GM12878 (cell line): ENCODE measurements around the gene CSMD2. TPM values are rescaled to one million over a fixed set of nuclear protein-coding genes. Genes with fewer than 3 reads are reported as not detected.

ENCODE experiments used
- ATAC-seq: fragments of 200-7000 bp; cut with Tn5 transposase; 3 replicates; pipeline ENCODE4 v1.9.1; 2020; ENCODE audit warnings: mild to moderate bottlenecking, moderate library complexity
- BruUV-seq: library from RNA; stranded (reverse); fragments of 400-500 nt; replicated peaks from 2 replicates; lab custom pipeline; 2021; lab: Mats Ljungman, UMichigan
- CTCF ChIA-PET: fragments of 300-600 bp; sonication (Branson Sonifier 250); formaldehyde crosslinking; extraction: SDS; loops from one replicate; lab custom pipeline; 2021; ENCODE audit warnings: inconsistent platforms; lab: Yijun Ruan, JAX
- POLR2A ChIA-PET: fragments of 350-600 bp; formaldehyde crosslinking; extraction: SDS; loops from one replicate; lab custom pipeline; 2021; ENCODE audit warnings: inconsistent platforms; lab: Charles Lee
- RAD21 ChIA-PET: fragments of 300-600 bp; sonication (Branson Sonifier 250); formaldehyde crosslinking; loops from one replicate; lab custom pipeline; 2023; ENCODE audit warnings: antibody characterized with exemption; ENCODE audit not compliant: unreplicated experiment; lab: Charles Lee
- SMC1A ChIA-PET: fragments of 300-600 bp; sonication (Branson Sonifier 250); formaldehyde crosslinking; loops from one replicate; lab custom pipeline; 2023; ENCODE audit not compliant: unreplicated experiment, uncharacterized antibody; lab: Charles Lee
- DNase-seq: peaks from one replicate; pipeline ENCODE4 v3.0.0-alpha.2; 2011; ENCODE audit warnings: low read depth, low spot score
- FAIRE-seq: peaks from 3 replicates; lab custom pipeline; 2011; peaks lifted over from hg19 to GRCh38; lab: Jason Lieb, UNC
- H2AFZ ChIP-seq: 2 replicates; pipeline ENCODE4 v1.6.0; 2011; ENCODE audit warnings: low read depth, low read length, control low read depth; ENCODE audit not compliant: control insufficient read depth
- H3K27ac ChIP-seq: 2 replicates; pipeline ENCODE4 v1.5.1; 2011; ENCODE audit warnings: control low read depth; ENCODE audit not compliant: control insufficient read depth, insufficient read depth
- H3K27me3 ChIP-seq, 2 experiments: replicated peaks in 1 of 2; 2 replicates each; pipeline versions ENCODE4 v1.6.0 to v1.6.1; 2011; ENCODE audit warnings: low read length in 1 of 2; ENCODE audit not compliant: control insufficient read depth in 2 of 2, insufficient read depth in 2 of 2
- H3K36me3 ChIP-seq, 2 experiments: 2 replicates each; pipeline ENCODE4 v1.5.1; 2011; ENCODE audit warnings: low read length in 1 of 2; ENCODE audit not compliant: control insufficient read depth in 2 of 2, insufficient read depth in 2 of 2
- H3K4me1 ChIP-seq: 2 replicates; pipeline ENCODE4 v1.6.1; 2011; ENCODE audit warnings: mild to moderate bottlenecking, low read length, moderate library complexity, mixed read lengths; ENCODE audit not compliant: control insufficient read depth, insufficient read depth
- H3K4me2 ChIP-seq: 2 replicates; pipeline ENCODE4 v1.6.0; 2011; ENCODE audit warnings: control low read depth; ENCODE audit not compliant: control insufficient read depth, insufficient read depth
- H3K4me3 ChIP-seq: fragments of 200-600 bp; sonication (generic); 2 replicates; pipeline ENCODE4 v1.5.1; 2016
- H3K79me2 ChIP-seq: 2 replicates; pipeline ENCODE4 v1.6.0; 2011; ENCODE audit warnings: low read length; ENCODE audit not compliant: control insufficient read depth, insufficient read depth
- H3K9ac ChIP-seq: 2 replicates; pipeline ENCODE4 v1.8.0; 2011; ENCODE audit warnings: low read length, control low read depth, mixed read lengths; ENCODE audit not compliant: control insufficient read depth, insufficient read depth
- H3K9me3 ChIP-seq: replicated peaks from 3 replicates; pipeline ENCODE4 v1.5.1; 2011; ENCODE audit warnings: mild to moderate bottlenecking, low read length; ENCODE audit not compliant: control insufficient read depth, insufficient read depth
- H4K20me1 ChIP-seq: 2 replicates; pipeline ENCODE4 v1.6.0; 2011; ENCODE audit not compliant: control insufficient read depth, insufficient read depth
- CBX5 ChIP-seq: sonication (generic); IDR thresholded peaks from 2 replicates; pipeline ENCODE4 v1.6.1; 2016; ENCODE audit warnings: low read depth, moderate library complexity, mild to moderate bottlenecking, inconsistent platforms
- HCFC1 ChIP-seq: fragments of 150-350 bp; IDR thresholded peaks from 2 replicates; pipeline ENCODE4 v1.6.1; 2014; ENCODE audit warnings: low read length
- NFYA ChIP-seq: IDR thresholded peaks from 2 replicates; pipeline ENCODE4 v1.6.1; 2011; ENCODE audit warnings: low read depth, mild to moderate bottlenecking, low read length, improper control_type of control experiment, borderline replicate concordance
- SIX5 ChIP-seq: IDR thresholded peaks from 2 replicates; pipeline ENCODE4 v1.6.1; 2011; ENCODE audit warnings: mild to moderate bottlenecking, low read depth, low read length, moderate library complexity; ENCODE audit not compliant: severe bottlenecking
- WGBS: methylation state at CpG from one replicate; pipeline ENCODE4 v1.1.6; 2016; ENCODE audit warnings: low lambda C conversion rate; ENCODE audit not compliant: insufficient replicate concordance, insufficient coverage; ENCODE audit errors: missing lambda C conversion rate; 5-methylcytosine and 5-hydroxymethylcytosine counted together
- in situ Hi-C: fragments of 300-500 bp; cut with MboI; formaldehyde crosslinking; loops from 9 replicates; pipeline ENCODE4 v1.14.3; 2018; ENCODE audit warnings: mixed read lengths
- intact Hi-C: fragments of 100-400 bp; cut with micrococcal nuclease; formaldehyde crosslinking; loops from one replicate; pipeline ENCODE4 v1.14.2; 2022; ENCODE audit not compliant: unreplicated experiment
- polyA plus RNA-seq, 11 experiments: library from polyadenylated mRNA; depleted of rRNA in 4 of 11; unstranded in 6 of 11; stranded (reverse) in 5 of 11; fragments of >200 nt; fragmentation: Nextera tagmentation in 4 of 11; fragmentation: Illumina TruSeq in 1 of 11; extraction: Ambion mirVana in 4 of 11; extraction: Trizol in 1 of 11; gene quantifications; 1 replicate in 1 of 11; 2 replicates in 10 of 11; pipeline versions ENCODE4 v1.2.1 to v1.2.3, GENCODE V29; 2011 to 2016; ENCODE audit warnings: inconsistent platforms in 2 of 11, missing spikeins in 2 of 11, low read depth in 1 of 11
- total RNA-seq, 4 experiments: library from RNA; depleted of rRNA in 3 of 4; stranded (reverse); fragments of >200 nt in 3 of 4; fragmentation: Illumina TruSeq in 1 of 4; extraction: Trizol in 1 of 4; gene quantifications; 2 replicates each; pipeline versions ENCODE4 v1.2.1 to v1.2.3, GENCODE V29; 2013 to 2021
- TF ChIP-seq, protein P1 (sequence below): IDR thresholded peaks from 2 replicates; pipeline ENCODE4 v1.6.1; 2012; ENCODE audit warnings: mild to moderate bottlenecking, low read depth, low read length
- TF ChIP-seq, protein P2 (sequence below): IDR thresholded peaks from 2 replicates; pipeline ENCODE4 v1.6.1; 2012; ENCODE audit warnings: low read length, inconsistent platforms

Gene CSMD2
- total and polyA plus RNA-seq, 10 of the 15 experiments (the other 5 are each of a cell fraction or from before 2014, with no cell fraction given): under 0.01 TPM; not detected in 9

DNA sequence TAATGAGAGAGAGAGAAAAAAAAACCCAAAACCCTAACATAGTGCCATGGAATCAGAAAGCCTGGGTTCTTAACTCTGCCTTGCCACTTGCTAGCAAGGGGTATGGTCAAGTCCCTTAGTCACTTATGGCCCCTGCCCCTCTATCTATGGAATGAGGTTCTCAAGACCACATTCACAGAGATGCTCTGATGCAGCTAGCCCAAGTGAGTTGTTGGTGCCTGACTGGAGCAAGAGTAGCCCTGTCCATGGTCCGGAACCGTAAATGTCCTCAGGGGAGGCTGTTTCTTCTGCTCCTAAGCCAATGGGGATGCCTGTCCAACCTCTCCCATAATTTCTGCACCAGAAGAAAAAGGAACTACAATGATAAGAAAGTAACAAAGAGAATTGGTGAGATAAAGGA lies 56.8 kb downstream of the CSMD2 start:
- in situ Hi-C loops (no loop called here), intact Hi-C loops (no loop called here)
- Histone ChIP-seq H3K9me3 (no peaks in the 10 kb centered on the region), H4K20me1 (no peaks in the 10 kb centered on the region), H3K27me3 (no peaks in the 10 kb centered on the region), H3K79me2 (no peaks in the 10 kb centered on the region), H3K27ac (no peak overlapping the region), H3K4me1 (no peaks in the 10 kb centered on the region; the same call in 1 of the 2 replicates), H3K9ac (no peak overlapping the region), H2AFZ (no peak overlapping the region), H3K4me2 (no peak overlapping the region), H3K4me3 (no peak overlapping the region), H3K36me3 (no peaks in the 10 kb centered on the region)
- BruUV-seq: no TSS peak
- ChIA-PET CTCF (no interaction called here), POLR2A (no interaction called here), SMC1A (no interaction called here), RAD21 (no interaction called here)
- 72% methylated on average over 2 of the region's 2 CpGs for WGBS
- no peak for TF ChIP-seq HCFC1
- TF ChIP-seq, protein P1, sequence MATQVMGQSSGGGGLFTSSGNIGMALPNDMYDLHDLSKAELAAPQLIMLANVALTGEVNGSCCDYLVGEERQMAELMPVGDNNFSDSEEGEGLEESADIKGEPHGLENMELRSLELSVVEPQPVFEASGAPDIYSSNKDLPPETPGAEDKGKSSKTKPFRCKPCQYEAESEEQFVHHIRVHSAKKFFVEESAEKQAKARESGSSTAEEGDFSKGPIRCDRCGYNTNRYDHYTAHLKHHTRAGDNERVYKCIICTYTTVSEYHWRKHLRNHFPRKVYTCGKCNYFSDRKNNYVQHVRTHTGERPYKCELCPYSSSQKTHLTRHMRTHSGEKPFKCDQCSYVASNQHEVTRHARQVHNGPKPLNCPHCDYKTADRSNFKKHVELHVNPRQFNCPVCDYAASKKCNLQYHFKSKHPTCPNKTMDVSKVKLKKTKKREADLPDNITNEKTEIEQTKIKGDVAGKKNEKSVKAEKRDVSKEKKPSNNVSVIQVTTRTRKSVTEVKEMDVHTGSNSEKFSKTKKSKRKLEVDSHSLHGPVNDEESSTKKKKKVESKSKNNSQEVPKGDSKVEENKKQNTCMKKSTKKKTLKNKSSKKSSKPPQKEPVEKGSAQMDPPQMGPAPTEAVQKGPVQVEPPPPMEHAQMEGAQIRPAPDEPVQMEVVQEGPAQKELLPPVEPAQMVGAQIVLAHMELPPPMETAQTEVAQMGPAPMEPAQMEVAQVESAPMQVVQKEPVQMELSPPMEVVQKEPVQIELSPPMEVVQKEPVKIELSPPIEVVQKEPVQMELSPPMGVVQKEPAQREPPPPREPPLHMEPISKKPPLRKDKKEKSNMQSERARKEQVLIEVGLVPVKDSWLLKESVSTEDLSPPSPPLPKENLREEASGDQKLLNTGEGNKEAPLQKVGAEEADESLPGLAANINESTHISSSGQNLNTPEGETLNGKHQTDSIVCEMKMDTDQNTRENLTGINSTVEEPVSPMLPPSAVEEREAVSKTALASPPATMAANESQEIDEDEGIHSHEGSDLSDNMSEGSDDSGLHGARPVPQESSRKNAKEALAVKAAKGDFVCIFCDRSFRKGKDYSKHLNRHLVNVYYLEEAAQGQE: peak; percentile 54; the same call in 1 of the 2 replicates
- TF ChIP-seq CBX5: no peak
- ATAC-seq (no peak), FAIRE-seq (no peak), DNase-seq (no peak)

DNA sequence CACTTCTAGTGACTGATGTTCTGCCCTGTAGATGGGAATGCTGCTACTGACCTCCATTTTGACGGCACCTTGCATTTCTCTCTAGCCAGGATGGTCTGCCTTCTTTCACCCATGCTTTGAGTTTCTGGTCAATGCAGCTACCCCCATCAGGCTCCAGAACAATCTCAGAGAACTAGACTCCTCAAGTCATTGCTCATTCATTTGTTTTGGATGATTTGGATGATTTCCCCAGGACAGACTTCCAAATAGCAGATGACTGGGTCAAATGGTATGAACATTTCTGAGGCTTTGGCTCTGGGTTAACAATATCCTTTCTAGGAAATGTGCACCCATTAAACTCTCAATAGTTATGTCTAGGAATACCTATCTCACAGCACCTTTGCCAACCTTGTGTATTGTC lies 63.9 kb downstream of the CSMD2 start:
- Histone ChIP-seq H3K4me1 (no peaks in the 10 kb centered on the region), H3K27me3 (no peaks in the 10 kb centered on the region), H3K79me2 (no peaks in the 10 kb centered on the region), H3K4me2 (no peak overlapping the region), H3K27ac (no peak overlapping the region), H3K4me3 (no peak overlapping the region), H3K9me3 (no peaks in the 10 kb centered on the region), H2AFZ (no peak overlapping the region), H3K36me3 (no peaks in the 10 kb centered on the region), H3K9ac (no peak overlapping the region), H4K20me1 (no peaks in the 10 kb centered on the region)
- SMC1A ChIA-PET: no interaction called here
- no peak for FAIRE-seq
- in situ Hi-C loops: no loop called here
- BruUV-seq: no TSS peak
- CTCF ChIA-PET: interaction anchor here (0.9 kb wide), 1 partner anchor 11 kb away, joined by 3 read pairs; no protein-coding TSS in a partner anchor
- TF ChIP-seq, protein P2, sequence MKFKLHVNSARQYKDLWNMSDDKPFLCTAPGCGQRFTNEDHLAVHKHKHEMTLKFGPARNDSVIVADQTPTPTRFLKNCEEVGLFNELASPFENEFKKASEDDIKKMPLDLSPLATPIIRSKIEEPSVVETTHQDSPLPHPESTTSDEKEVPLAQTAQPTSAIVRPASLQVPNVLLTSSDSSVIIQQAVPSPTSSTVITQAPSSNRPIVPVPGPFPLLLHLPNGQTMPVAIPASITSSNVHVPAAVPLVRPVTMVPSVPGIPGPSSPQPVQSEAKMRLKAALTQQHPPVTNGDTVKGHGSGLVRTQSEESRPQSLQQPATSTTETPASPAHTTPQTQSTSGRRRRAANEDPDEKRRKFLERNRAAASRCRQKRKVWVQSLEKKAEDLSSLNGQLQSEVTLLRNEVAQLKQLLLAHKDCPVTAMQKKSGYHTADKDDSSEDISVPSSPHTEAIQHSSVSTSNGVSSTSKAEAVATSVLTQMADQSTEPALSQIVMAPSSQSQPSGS: no peak
- TF ChIP-seq NFYA (no peak), SIX5 (no peak)
- intact Hi-C loops: no loop called here
- DNase-seq: no peak
- no peak for ATAC-seq
- RAD21 ChIA-PET: no interaction called here
- 4% methylated on average over 1 of the region's 1 CpG for WGBS
- POLR2A ChIA-PET: no interaction called here
